Fibroblast of villous mesenchyme (primary cell): Measurements from ENCODE around the gene FAM13A. TPM values are rescaled to one million over a fixed set of nuclear protein-coding genes. Genes with fewer than 3 reads are reported as not detected.

Source experiments
- DNase-seq: peaks from one replicate; pipeline ENCODE4 v3.0.0-alpha.2; 2010; ENCODE audit warnings: low read depth
- H3K4me3 ChIP-seq: 2 replicates; pipeline ENCODE4 v1.5.1; 2011; ENCODE audit warnings: low read depth, mild to moderate bottlenecking, low read length
- CTCF ChIP-seq: IDR thresholded peaks from 2 replicates; pipeline ENCODE4 v1.5.1; 2012; ENCODE audit warnings: low read depth, mild to moderate bottlenecking, low read length; ENCODE audit not compliant: insufficient read depth
- total RNA-seq: library from RNA; depleted of rRNA; stranded (reverse); fragments of >200 nt; gene quantifications from 2 replicates; pipeline ENCODE4 v1.2.3, GENCODE V29; 2012

FAM13A gene
- total RNA-seq, 1 donor, result 34.1 TPM

GRCh38 chr4:89044147-89044900 is 12.7 kb downstream of the FAM13A start:
- TF ChIP-seq CTCF, result no peak
- DNase-seq, result no peak
- no peak overlapping the region for H3K4me3 ChIP-seq

DNA sequence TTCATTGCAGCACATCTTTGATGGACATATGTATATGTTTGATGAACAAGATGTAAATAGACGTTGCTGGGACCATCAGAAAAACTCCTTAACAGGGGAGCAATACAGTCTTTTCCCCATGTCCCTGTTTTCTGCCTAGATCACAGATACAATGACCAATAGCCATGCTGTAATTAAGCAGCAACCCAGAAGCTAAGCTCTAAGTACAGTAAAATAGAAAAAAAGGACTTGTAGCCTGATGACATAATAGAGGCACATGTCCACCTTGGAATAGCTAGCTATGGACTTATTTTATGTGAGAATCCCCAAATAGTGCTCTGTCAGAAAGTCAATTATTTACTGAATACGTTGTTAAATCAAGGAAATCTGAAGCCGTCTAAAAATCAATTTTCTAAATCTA is 14.9 kb downstream of the FAM13A start:
- no peak for TF ChIP-seq CTCF
- no peak for DNase-seq
- H3K4me3 ChIP-seq, result no peak overlapping the region

GRCh38 chr4:89039730-89040338 is 17.2 kb downstream of the FAM13A start:
- no peak overlapping the region for H3K4me3 ChIP-seq
- TF ChIP-seq CTCF, result no peak
- DNase-seq, result peak; percentile 30

GRCh38 chr4:89036535-89036934 is 20.4 kb downstream of the FAM13A start:
- no peak overlapping the region for H3K4me3 ChIP-seq
- DNase-seq, result no peak
- no peak for TF ChIP-seq CTCF

DNA sequence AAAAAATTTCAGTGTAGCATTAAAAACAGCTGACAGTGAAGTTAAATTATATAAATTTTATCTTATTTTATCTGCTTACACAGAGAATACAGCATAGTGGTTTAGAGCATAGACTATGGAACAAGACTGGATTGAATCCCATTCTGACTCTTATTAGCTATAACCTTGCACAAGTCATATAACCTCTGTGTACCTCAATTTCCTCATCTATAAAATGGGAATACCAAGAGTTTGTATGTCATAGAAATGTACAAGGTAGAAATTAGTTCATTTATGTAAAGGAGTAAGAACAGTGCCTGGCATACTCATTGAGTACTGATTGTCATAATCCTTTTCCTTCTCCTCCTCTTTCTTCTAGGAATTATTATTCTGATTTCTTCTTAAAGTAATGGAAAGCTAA is 25.7 kb downstream of the FAM13A start:
- no peak overlapping the region for H3K4me3 ChIP-seq
- no peak for DNase-seq
- no peak for TF ChIP-seq CTCF

DNA sequence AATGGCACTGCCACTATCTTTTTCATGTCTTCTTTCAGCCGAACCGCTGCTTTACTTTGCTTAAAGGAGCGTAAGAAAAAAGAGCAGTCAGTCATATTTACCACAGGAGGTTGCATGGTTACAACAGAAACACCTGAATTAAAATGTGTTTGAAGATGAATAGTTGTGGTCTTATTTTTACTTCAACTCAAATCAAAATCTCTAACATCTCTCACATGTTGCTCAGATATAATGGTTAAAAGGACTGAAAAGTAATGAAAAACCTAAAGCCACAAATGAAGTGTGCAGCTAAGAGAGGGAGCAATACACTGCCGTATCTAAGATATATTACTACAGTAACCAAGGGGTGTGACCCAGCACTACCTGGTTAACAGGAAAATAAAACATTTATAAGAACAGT is 27.4 kb downstream of the FAM13A start:
- DNase-seq, result no peak
- H3K4me3 ChIP-seq, result no peak overlapping the region
- no peak for TF ChIP-seq CTCF
